Peyer's patch (tissue), 4 donors: ENCODE data around the gene HHATL.

ENCODE experiments used
- CTCF ChIP-seq, 6 experiments: fragments of 450-650 bp in 4 of 6; fragments of 200-600 bp in 2 of 6; sonication (generic) in 1 of 6; IDR thresholded peaks; one replicate each; pipeline ENCODE4 v1.5.1; 2017 to 2019; ENCODE audit warnings: antibody characterized with exemption in 6 of 6, mild to moderate bottlenecking in 3 of 6, moderate library complexity in 1 of 6
- POLR2A ChIP-seq, 2 donors: fragments of 450-650 bp; IDR thresholded peaks; one replicate each; pipeline ENCODE4 v1.5.1; 2017; ENCODE audit warnings: antibody characterized with exemption in 2 of 2, mild to moderate bottlenecking in 2 of 2, moderate library complexity in 2 of 2

- TF ChIP-seq CTCF (IDR thresholded peaks at IDR 0.05) (no peak), POLR2A (IDR thresholded peaks at IDR 0.05) (no peak)
These were observed 45.7 kb downstream of the HHATL start for GRCh38 chr3:42656680-42657610.
